ENCODE data around the gene C17orf75. TPM values are rescaled to one million over a fixed set of nuclear protein-coding genes. Genes with fewer than 3 reads are reported as not detected.

C17orf75 gene
- total RNA-seq, 4 donors from 2014 or later, result 3.1 to 8.5 (median 7.5) TPM

DNA sequence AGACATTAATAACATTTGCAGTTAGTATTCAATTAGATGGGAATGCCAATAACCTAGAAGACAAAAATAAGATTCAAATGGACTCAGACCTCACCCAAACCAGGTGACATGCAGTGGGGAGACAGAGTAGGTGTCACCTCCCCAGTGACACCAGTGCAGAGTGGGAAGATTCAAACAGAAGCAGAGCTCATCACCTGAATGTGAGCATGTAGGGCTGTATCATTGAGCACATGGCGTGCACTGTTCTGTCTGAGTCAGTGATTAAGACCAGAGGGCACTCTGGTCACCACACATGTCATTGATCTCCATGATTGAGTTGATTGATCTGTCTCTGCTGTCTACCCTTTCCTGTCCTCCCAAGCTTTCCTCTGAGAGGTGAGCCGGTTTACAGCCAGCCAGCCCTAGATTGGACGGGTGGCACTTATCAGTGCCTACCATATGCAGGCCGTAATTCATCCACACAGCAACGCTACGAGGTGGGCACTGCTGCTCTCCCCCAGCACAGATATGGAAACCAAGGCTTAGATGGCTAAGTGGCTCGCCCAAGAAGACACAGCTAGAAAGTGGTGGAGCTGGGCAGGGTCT lies 42.3 kb downstream of the C17orf75 start:
- no peak for TF ChIP-seq CTCF (IDR thresholded peaks at IDR 0.05; ENCODE audit: low read depth)

- TF ChIP-seq CTCF (IDR thresholded peaks at IDR 0.05; ENCODE audit: low read depth), result no peak
These were observed 43.0 kb downstream of the C17orf75 start for GRCh38 chr17:32298721-32299579.

GRCh38 chr17:32298298-32298697 lies 43.7 kb downstream of the C17orf75 start:
- TF ChIP-seq CTCF (IDR thresholded peaks at IDR 0.05; ENCODE audit: low read depth), result no peak

GRCh38 chr17:32297860-32298259 lies 44.1 kb downstream of the C17orf75 start:
- TF ChIP-seq CTCF (IDR thresholded peaks at IDR 0.05; ENCODE audit: low read depth), result no peak

- TF ChIP-seq CTCF (IDR thresholded peaks at IDR 0.05; ENCODE audit: low read depth), result no peak
These were observed 44.5 kb downstream of the C17orf75 start for GRCh38 chr17:32297424-32297823.

- TF ChIP-seq CTCF (IDR thresholded peaks at IDR 0.05; ENCODE audit: low read depth), result no peak
These were observed 49.9 kb downstream of the C17orf75 start for GRCh38 chr17:32292094-32292493.

GRCh38 chr17:32289471-32290070 lies 52.4 kb downstream of the C17orf75 start:
- no peak for TF ChIP-seq CTCF (IDR thresholded peaks at IDR 0.05; ENCODE audit: low read depth)

Data from subcutaneous adipose tissue (tissue), 4 donors.